Stimulated activated CD8-positive, alpha-beta memory T cell treated with anti-CD3 and anti-CD28 coated beads, Interleukin-15, amount 100 ng/mL, for 48 hours (primary cell): ENCODE data around the gene AMPD1.
A peak's percentile ranks its signal among the peaks of the same experiment; 100 is the strongest.

Source experiments
- DNase-seq, 2 donors: peaks; one replicate each; pipeline ENCODE4 v3.0.0-alpha.2; 2020; ENCODE audit warnings: low read depth in 2 of 2

AMPD1 gene

GRCh38 chr1:114700036-114700600 is 4.8 kb upstream of the AMPD1 start:
- DNase-seq, result no peak

- no peak for DNase-seq
These were observed 1.5 kb upstream of the AMPD1 start for GRCh38 chr1:114696810-114697209.

GRCh38 chr1:114694540-114695310 is 621 bp downstream of the AMPD1 start:
- DNase-seq, result no peak

GRCh38 chr1:114692947-114693346 is 2.4 kb downstream of the AMPD1 start:
- DNase-seq, result no peak

GRCh38 chr1:114691061-114691460 is 4.3 kb downstream of the AMPD1 start:
- no peak for DNase-seq

- no peak for DNase-seq
These were observed 5.2 kb downstream of the AMPD1 start for GRCh38 chr1:114690148-114690547.

- DNase-seq, result no peak
These were observed 6.8 kb downstream of the AMPD1 start for GRCh38 chr1:114688526-114688925.

- no peak for DNase-seq
These were observed 9.5 kb downstream of the AMPD1 start for GRCh38 chr1:114685851-114686250.

GRCh38 chr1:114677691-114678090 is 17.7 kb downstream of the AMPD1 start:
- DNase-seq, result no peak

GRCh38 chr1:114676115-114676514 is 19.2 kb downstream of the AMPD1 start:
- DNase-seq, result no peak

- no peak for DNase-seq
These were observed 23.4 kb downstream of the AMPD1 start for GRCh38 chr1:114671939-114672275.

- no peak for DNase-seq
These were observed 24.1 kb downstream of the AMPD1 start for GRCh38 chr1:114671011-114671938.

- peak; percentile 79 to 83 for DNase-seq
These were observed 25.0 kb downstream of the AMPD1 start for GRCh38 chr1:114670083-114671010.

- no peak for DNase-seq
These were observed 25.7 kb downstream of the AMPD1 start, which contains the start of gene DENND2C for GRCh38 chr1:114669562-114670082. TSS of gene DENND2C (minus strand) at chr1:114670049. CDS start at chr1:114625984, 44,065 bp downstream.

- DNase-seq, result no peak
These were observed 26.4 kb downstream of the AMPD1 start for GRCh38 chr1:114668784-114669561.

- DNase-seq, result no peak
These were observed 27.0 kb downstream of the AMPD1 start for GRCh38 chr1:114668373-114668772.

- no peak for DNase-seq
These were observed 28.4 kb downstream of the AMPD1 start for GRCh38 chr1:114666954-114667353.

- DNase-seq, result no peak
These were observed 35.1 kb downstream of the AMPD1 start for GRCh38 chr1:114660238-114660637.

- DNase-seq, result no peak
These were observed 43.5 kb downstream of the AMPD1 start for GRCh38 chr1:114651893-114652292.

GRCh38 chr1:114648503-114648902 is 46.8 kb downstream of the AMPD1 start:
- DNase-seq, result no peak
